T-helper 1 cell treated with Interleukin-12 subunit alpha and Interleukin-12 subunit beta and Interleukin-4 antibody, amounts not matched to agents 30 ng/mL and 1 ng/mL, for 36 hours (primary cell): Measurements from ENCODE around the gene TMEM179B. TPM values are rescaled to one million over a fixed set of nuclear protein-coding genes. Genes with fewer than 3 reads are reported as not detected.

ENCODE experiments used
- intact Hi-C: fragments of 100-400 bp; cut with micrococcal nuclease; formaldehyde crosslinking; loops from one replicate; pipeline ENCODE4 v1.15.1; 2024
- total RNA-seq: library from RNA; stranded (reverse); gene quantifications from 2 replicates; pipeline ENCODE4 v1.2.3, GENCODE V29; 2022

TMEM179B gene
- total RNA-seq, 1 donor from 2014 or later: 53.1 TPM

DNA sequence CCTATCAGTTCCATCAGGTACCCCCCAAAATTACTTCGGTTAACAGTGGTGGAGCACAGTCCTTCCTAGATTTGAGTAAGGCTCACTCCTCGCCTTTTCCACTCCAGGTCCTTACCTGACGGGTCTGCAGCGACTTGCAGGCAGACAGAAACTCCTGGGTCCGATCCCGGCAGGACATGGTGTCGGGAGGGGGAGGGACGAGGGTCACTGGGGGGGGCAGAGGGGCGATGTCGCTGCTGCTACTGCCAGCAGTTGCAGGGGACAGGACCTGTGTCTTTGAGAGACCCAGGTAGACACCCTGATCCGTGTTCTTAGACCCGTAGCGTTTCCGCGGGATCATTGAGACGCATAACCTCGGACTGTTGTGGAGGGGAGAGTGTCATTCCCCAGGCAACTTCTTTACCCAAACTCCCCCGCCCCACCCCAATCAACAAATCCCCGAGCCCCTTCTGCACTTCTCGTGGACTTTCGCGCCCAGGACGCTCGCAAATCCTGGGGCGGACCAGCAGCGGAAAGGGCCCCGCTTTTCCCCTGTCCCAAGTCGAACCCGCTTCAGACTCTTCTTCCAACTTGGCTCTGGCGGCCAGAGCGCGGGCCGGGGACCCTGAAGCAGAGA is 43.8 kb downstream of the TMEM179B start:
- intact Hi-C loops: loop anchor here (1.0 to 5.0 kb wide), 3 partner anchors 8 to 709 kb away; partner anchors contain the start of genes INCENP and WDR74

DNA sequence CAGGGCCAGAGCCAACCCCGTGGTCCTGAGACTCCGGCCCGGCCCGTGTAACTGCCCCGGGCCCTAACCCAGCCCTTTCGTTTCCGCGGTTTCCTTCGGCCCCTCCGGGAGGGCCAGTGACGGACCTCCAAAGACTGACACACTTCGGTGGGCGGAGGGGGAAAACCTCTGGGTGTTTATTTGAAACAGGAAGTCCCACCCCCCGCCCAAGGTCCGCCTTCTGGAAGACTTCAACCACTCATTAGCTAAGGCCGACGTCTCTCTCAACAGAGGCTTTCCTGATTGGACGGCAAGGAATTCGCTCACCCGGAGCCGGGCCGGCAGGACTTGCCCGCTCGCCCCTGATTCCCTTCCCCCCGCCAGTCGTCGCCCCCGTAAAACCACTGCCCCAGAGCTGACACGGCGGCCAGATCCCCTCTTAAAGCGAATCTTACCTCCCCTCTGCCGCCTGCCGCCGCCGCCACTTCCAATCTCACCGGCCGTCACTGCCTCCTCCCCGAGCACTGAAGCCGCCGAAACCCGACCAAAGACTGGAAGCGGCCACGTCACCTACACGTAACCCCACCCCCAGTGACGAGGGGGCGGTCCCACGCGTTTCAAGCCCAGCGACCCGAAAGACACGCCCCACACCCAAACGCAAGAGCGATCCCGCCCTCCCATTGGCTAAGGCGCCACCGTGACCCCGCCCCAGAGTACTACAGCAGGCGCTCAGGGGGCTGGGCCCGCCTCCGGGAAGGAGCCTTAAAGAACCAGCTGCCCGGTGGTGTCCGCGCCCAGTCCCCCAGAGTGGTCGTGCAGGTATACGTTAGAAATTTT is 44.5 kb downstream of the TMEM179B start, which contains the start of gene STX5:
Gene STX5 (minus strand): TSS at position 532 of the 816 bp plus-strand sequence. CDS start 808 bp downstream, outside the sequence.
- intact Hi-C loops: loop anchor here (1.0 to 5.0 kb wide), 14 partner anchors 8 to 709 kb away; partner anchors contain the start of genes EEF1G, GANAB, INCENP and NXF1

DNA sequence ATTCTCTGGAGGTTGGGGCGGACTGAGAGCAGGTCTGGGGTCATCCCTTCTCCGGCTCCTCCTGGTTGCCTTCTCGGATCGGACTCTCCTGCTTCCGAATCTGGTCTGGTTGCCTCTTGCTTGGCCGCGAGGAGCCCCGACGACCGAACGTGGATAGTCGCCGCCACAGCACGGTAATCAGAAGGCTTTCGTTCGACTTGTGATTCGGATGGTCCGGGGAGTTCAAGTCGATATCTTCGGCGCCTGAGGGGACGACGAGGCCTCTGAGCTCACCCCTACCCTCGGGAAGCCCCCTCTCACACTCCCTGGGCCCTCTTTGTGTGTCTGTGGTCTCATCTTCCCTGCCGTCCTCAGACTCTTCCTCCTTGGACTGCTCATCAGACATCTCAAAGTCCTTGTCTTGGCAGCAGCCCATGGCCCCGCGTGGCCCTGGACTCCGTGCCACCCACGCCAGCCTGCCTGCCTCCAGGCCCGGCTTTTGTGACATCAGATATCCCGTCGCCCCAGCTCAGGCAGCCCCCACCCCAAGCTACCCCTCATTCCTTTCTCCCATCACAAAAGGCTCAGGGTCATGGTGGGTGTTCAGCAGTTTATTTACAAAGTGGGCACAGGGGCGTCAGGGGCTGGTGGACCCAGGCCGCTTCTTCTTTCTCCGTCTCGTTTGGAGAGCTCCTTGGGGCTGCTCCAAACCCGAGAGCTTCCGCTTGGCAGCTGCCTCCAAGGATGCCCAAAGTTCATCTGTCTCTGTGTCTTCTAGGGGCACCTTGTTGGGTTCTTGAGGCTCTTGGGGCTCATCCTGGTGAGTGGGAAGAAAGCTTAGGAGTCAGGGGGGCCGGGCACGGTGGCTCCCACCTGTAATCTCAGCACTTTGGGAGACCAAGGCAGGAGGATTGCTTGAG is 45.4 kb downstream of the TMEM179B start, which contains the start of gene TEX54:
Gene TEX54 (minus strand): TSS at position 506 of the 899 bp plus-strand sequence.
- intact Hi-C loops: loop anchor here (1.0 to 5.0 kb wide), 12 partner anchors 24 to 710 kb away; partner anchors contain the start of genes EEF1G, GANAB, INCENP and NXF1

DNA sequence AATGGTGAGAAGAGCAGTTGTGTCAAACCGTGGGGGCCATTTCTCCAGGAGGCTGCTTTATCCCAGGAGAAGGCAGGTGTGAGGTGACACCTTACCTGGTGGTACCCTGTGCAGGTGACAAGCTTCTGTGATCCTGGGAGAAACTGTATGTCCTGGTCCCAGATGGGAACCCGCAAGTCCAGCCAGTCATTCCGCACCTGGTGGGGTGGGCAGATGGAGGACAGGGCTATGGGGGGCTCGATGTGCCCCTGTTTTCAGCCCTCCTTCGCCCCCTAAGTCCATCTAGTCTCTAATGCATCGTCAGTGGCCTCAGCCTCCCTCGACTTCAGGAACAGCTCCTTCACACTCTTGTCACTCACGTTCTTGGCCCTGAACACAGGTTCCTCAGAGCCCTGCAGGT is 48.1 kb downstream of the TMEM179B start:
- intact Hi-C loops: no loop called here

DNA sequence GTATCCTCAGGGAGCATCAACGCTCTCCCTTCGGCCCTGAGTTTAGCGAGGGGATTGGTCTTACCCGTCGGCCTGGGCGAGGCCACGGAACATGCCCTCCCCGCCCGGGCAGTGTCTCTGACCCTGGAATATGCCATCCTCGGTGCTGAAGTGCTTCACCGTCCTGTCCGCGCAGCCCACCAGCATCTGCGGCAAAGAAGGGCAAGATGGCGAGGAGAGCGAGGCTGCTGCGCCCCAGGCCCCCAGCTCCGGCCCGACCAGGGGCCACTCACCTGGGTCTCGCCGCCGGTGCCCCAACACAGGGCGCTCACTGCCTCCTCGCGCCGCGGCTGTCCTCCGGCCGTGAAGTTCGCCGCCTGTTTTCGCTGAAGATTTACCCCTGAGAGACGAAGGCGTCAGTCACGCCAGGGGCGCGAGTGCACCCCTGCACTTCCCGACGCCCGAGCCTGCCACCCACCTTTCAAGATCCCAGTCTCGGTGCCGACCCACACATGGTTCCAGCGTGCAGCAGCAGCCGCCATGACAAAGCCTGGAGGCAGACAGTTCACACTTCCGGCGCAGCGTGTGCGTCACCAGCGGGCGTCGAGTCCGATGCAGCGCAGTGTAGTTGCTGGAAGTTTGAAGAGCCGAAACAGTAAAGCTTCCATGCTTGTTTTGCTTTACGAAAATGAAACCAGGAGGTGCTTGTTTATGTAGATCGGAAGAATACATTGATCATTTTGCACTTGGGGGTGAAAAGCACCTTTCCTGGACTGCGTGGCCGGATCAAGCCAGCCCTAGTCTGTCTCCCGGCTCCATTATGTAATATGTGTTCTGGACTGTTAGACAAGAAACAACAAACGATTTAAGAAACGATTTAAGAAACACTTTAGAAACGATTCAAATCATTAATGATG is 52.1 kb downstream of the TMEM179B start, which contains the start of gene WDR74:
Gene WDR74 (minus strand): TSS at position 541 of the 896 bp plus-strand sequence. CDS start 20 bp downstream, at position 521.
- intact Hi-C loops: loop anchor here (1.0 kb wide), 4 partner anchors 8 to 248 kb away; partner anchors contain the start of genes NXF1, TMEM179B and TUT1

Other genes with a start within 250 kb of the TMEM179B start
- 359 and 362 TPM in 2 replicates for gene AHNAK, start 240.6 kb upstream of the TMEM179B start, total RNA-seq
- gene EEF1G, start 213.5 kb upstream of the TMEM179B start, total RNA-seq: 1,061 and 1,072 TPM in 2 replicates
- gene TUT1, start 195.9 kb upstream of the TMEM179B start, total RNA-seq: 24.2 and 31.3 TPM in 2 replicates
- 235 and 238 TPM in 2 replicates for gene MTA2, start 185.5 kb upstream of the TMEM179B start, total RNA-seq
- 141 and 150 TPM in 2 replicates for gene EML3, start 174.6 kb upstream of the TMEM179B start, total RNA-seq
- gene ROM1, start 174.1 kb upstream of the TMEM179B start, total RNA-seq: 1.1 and 2.7 TPM in 2 replicates
- gene B3GAT3, start 165.4 kb upstream of the TMEM179B start, total RNA-seq: 70.6 and 77.1 TPM in 2 replicates
- gene GANAB, start 140.8 kb upstream of the TMEM179B start, total RNA-seq: 285 and 289 TPM in 2 replicates
- gene INTS5, start 134.1 kb upstream of the TMEM179B start, total RNA-seq: 31.4 and 32.3 TPM in 2 replicates
- 110 and 112 TPM in 2 replicates for gene C11orf98, start 122.2 kb upstream of the TMEM179B start, total RNA-seq
- gene CSKMT, start 122.1 kb upstream of the TMEM179B start, total RNA-seq: 26.4 and 26.7 TPM in 2 replicates
- gene UQCC3, start 115.7 kb upstream of the TMEM179B start, total RNA-seq: 7.8 and 8.0 TPM in 2 replicates
- 18.3 and 20.9 TPM in 2 replicates for gene LBHD1, start 115.1 kb upstream of the TMEM179B start, total RNA-seq
- gene UBXN1, start 108.3 kb upstream of the TMEM179B start, total RNA-seq: 126 and 127 TPM in 2 replicates
- 0.17 and 0.20 TPM in 2 replicates for gene LRRN4CL, start 97.9 kb upstream of the TMEM179B start, total RNA-seq
- 34.4 and 35.0 TPM in 2 replicates for gene BSCL2, start 80.0 kb upstream of the TMEM179B start, total RNA-seq
- not detected in 2 replicates for gene GNG3, start 79.7 kb upstream of the TMEM179B start, total RNA-seq
- gene HNRNPUL2, start 59.9 kb upstream of the TMEM179B start, total RNA-seq: 63.6 and 64.3 TPM in 2 replicates
- 49.8 and 51.5 TPM in 2 replicates for gene TTC9C, start 58.9 kb upstream of the TMEM179B start, total RNA-seq
- gene ZBTB3, start 33.2 kb upstream of the TMEM179B start, total RNA-seq: 13.8 and 14.0 TPM in 2 replicates
- 108 and 112 TPM in 2 replicates for gene POLR2G, start 25.8 kb upstream of the TMEM179B start, total RNA-seq
- gene TAF6L, start 16.0 kb upstream of the TMEM179B start, total RNA-seq: 22.2 and 23.8 TPM in 2 replicates
- 17.6 and 18.4 TPM in 2 replicates for gene TMEM223, start 4.6 kb downstream of the TMEM179B start, total RNA-seq
- gene NXF1, start 18.0 kb downstream of the TMEM179B start, total RNA-seq: 97.3 and 97.4 TPM in 2 replicates
- gene STX5, start 44.6 kb downstream of the TMEM179B start, total RNA-seq: 45.9 and 50.5 TPM in 2 replicates
- gene TEX54, start 45.4 kb downstream of the TMEM179B start, total RNA-seq: not detected in 2 replicates
- 81.3 and 82.3 TPM in 2 replicates for gene WDR74, start 52.2 kb downstream of the TMEM179B start, total RNA-seq
- 202 and 204 TPM in 2 replicates for gene SLC3A2, start 93.5 kb downstream of the TMEM179B start, total RNA-seq
- gene CHRM1, start 134.0 kb downstream of the TMEM179B start, total RNA-seq: not detected in 2 replicates
- gene SLC22A6, start 197.6 kb downstream of the TMEM179B start, total RNA-seq: not detected in 2 replicates
- gene SLC22A8, start 228.4 kb downstream of the TMEM179B start, total RNA-seq: not detected in 2 replicates